DMS53 treated with DMSO at 0.1 percent for 48 hours (cell line): Measurements from ENCODE around the gene SLC25A6.
"Not testable (repeated sequence)": the region's sequence is repeated elsewhere in the genome, so short reads cannot be mapped to it uniquely, and the experiment has no call there.

Experiments used
- DNase-seq: peaks from one replicate; lab custom pipeline; 2025; ENCODE audit not compliant: unreplicated experiment; lab: John Stamatoyannopoulos, UW

SLC25A6 gene

GRCh38 chrX:1355131-1356046 is 36.5 kb downstream of the SLC25A6 start:
- DNase-seq = no peak

GRCh38 chrX:1354036-1355019 is 37.6 kb downstream of the SLC25A6 start:
- no peak for DNase-seq

GRCh38 chrX:1351981-1352714 is 39.8 kb downstream of the SLC25A6 start:
- no peak for DNase-seq

- not testable (repeated sequence) for DNase-seq
These were observed 42.3 kb downstream of the SLC25A6 start for GRCh38 chrX:1349606-1350005.

GRCh38 chrX:1341545-1342184 is 50.2 kb downstream of the SLC25A6 start:
- DNase-seq = no peak

- no peak for DNase-seq
These were observed 54.7 kb downstream of the SLC25A6 start for GRCh38 chrX:1336948-1337779.

GRCh38 chrX:1336331-1336943 is 55.5 kb downstream of the SLC25A6 start, which contains the start of gene IL3RA:
IL3RA (plus strand) TSS chrX:1336785; CDS start chrX:1341766, 4,981 bp downstream.
- no peak for DNase-seq
